Kidney (tissue), 14 donors: ENCODE measurements around the gene PITX1. TPM values are rescaled to one million over a fixed set of nuclear protein-coding genes. Genes with fewer than 3 reads are reported as not detected.

ENCODE experiments used
- DNase-seq, 5 donors: peaks; one replicate each; pipeline ENCODE4 v3.0.0-alpha.2; 2013 to 2020
- FAIRE-seq: peaks from 2 replicates; lab custom pipeline; 2012; peaks lifted over from hg19 to GRCh38; lab: Jason Lieb, UNC
- H3K27ac ChIP-seq, 2 donors: one replicate each; pipeline ENCODE4 v1.7.0; 2013; ENCODE audit warnings: low read depth in 2 of 2, low read length in 2 of 2, inconsistent platforms in 1 of 2
- H3K27me3 ChIP-seq: one replicate; pipeline ENCODE4 v1.7.1; 2013; ENCODE audit warnings: low read length, inconsistent platforms; ENCODE audit not compliant: control insufficient read depth, insufficient read depth
- H3K36me3 ChIP-seq, 3 donors: one replicate each; pipeline versions ENCODE4 v1.7.0 to v1.7.1; 2013; ENCODE audit warnings: low read length in 3 of 3, control low read depth in 1 of 3, inconsistent platforms in 1 of 3; ENCODE audit not compliant: insufficient read depth in 3 of 3, control insufficient read depth in 2 of 3
- H3K4me1 ChIP-seq, 3 donors: one replicate each; pipeline versions ENCODE4 v1.7.0 to v1.7.1; 2013; ENCODE audit warnings: low read length in 3 of 3, inconsistent platforms in 1 of 3, low read depth in 1 of 3; ENCODE audit not compliant: control insufficient read depth in 2 of 3, insufficient read depth in 2 of 3
- H3K4me3 ChIP-seq, 3 donors: one replicate each; pipeline versions ENCODE4 v1.7.0 to v1.8.1; 2013; ENCODE audit warnings: low read length in 3 of 3, control low read depth in 1 of 3, inconsistent platforms in 1 of 3
- H3K9ac ChIP-seq, 3 donors: one replicate each; pipeline versions ENCODE4 v1.7.0 to v1.7.1; 2013; ENCODE audit warnings: low read length in 3 of 3, control low read depth in 1 of 3, inconsistent platforms in 1 of 3
- H3K9me3 ChIP-seq, 3 donors: one replicate each; pipeline versions ENCODE4 v1.7.0 to v1.7.1; 2013; ENCODE audit warnings: low read length in 3 of 3, control low read depth in 1 of 3, inconsistent platforms in 1 of 3; ENCODE audit not compliant: control insufficient read depth in 2 of 3, insufficient read depth in 1 of 3
- CTCF ChIP-seq: IDR thresholded peaks from 3 replicates; pipeline ENCODE4 v1.5.1; 2012; ENCODE audit warnings: mild to moderate bottlenecking, moderate library complexity, borderline replicate concordance; ENCODE audit not compliant: insufficient read depth; ENCODE audit errors: extremely low read depth
- intact Hi-C: fragments of 100-400 bp; cut with DNase I; formaldehyde crosslinking; loops from one replicate; pipeline ENCODE4 v1.11.1; 2022
- polyA plus RNA-seq: library from polyadenylated mRNA; stranded (reverse); fragments of 350-450 nt; fragmentation: Illumina TruSeq; extraction: RNeasy Lipid Tissue Mini Kit (QIAGEN cat#74804); gene quantifications from one replicate; pipeline ENCODE4 v1.2.3, GENCODE V29; 2014; ENCODE audit warnings: low read depth, low replicate concordance; ENCODE audit not compliant: insufficient read depth
- total RNA-seq: library from RNA; stranded (reverse); fragmentation: NEBNext Ultra II Directional; extraction: Animal tissue kit (Norgen Biotek cat#: 25700); gene quantifications from one replicate; pipeline ENCODE4 v1.2.1, GENCODE V29; 2021
- donor health status: control.
- donor health status: control.
- donor health status: control.
- donor health status: control.
- donor health status: control.
- donor health status: DM: yes; HTN: yes; CAD: no.
- donor health status: Normal renal cell carcinoma (clear cell type).

The PITX1 gene
- total and polyA plus RNA-seq, 2 donors from 2014 or later, result not detected

GRCh38 chr5:135066781-135067180 is 32.8 kb upstream of the PITX1 start:
- Histone ChIP-seq H3K9ac (no peak overlapping the region), H3K4me1 (no peaks in the 10 kb centered on the region), H3K36me3 (no peaks in the 10 kb centered on the region), H3K9me3 (no peaks in the 10 kb centered on the region), H3K27me3 (no peaks in the 10 kb centered on the region), H3K27ac (no peak overlapping the region), H3K4me3 (no peak overlapping the region)
- FAIRE-seq (no peak), DNase-seq (peak in 2 of 5 donors; percentile 37 to 59)
- no peak for TF ChIP-seq CTCF
- intact Hi-C loops, result no loop called here

GRCh38 chr5:135065306-135066265 is 31.6 kb upstream of the PITX1 start:
- Histone ChIP-seq H3K9ac (no peak overlapping the region), H3K27ac (no peak overlapping the region), H3K4me1 (no peaks in the 10 kb centered on the region), H3K27me3 (no peaks in the 10 kb centered on the region), H3K4me3 (no peak overlapping the region), H3K36me3 (no peaks in the 10 kb centered on the region), H3K9me3 (no peaks in the 10 kb centered on the region)
- no peak for FAIRE-seq
- intact Hi-C loops, result no loop called here
- no peak for TF ChIP-seq CTCF
- peak in 2 of 5 donors; percentile 25 to 49 for DNase-seq

- DNase-seq (peak in 2 of 5 donors; percentile 13 to 39), FAIRE-seq (no peak)
- intact Hi-C loops, result no loop called here
- no peaks in the 10 kb centered on the region for H3K9me3 ChIP-seq
- TF ChIP-seq CTCF, result no peak
- no peak overlapping the region for H3K27ac ChIP-seq
- no peaks in the 10 kb centered on the region for H3K4me1 ChIP-seq
- no peaks in the 10 kb centered on the region for H3K27me3 ChIP-seq
- H3K4me3 ChIP-seq, result no peak overlapping the region
- H3K36me3 ChIP-seq, result no peaks in the 10 kb centered on the region
- no peak overlapping the region for H3K9ac ChIP-seq
These were observed 30.2 kb upstream of the PITX1 start for GRCh38 chr5:135064235-135064570.
